PFSK-1 (cell line): ENCODE data around the gene SLC39A11.

ENCODE experiments used
- POLR2AphosphoS5 ChIP-seq: IDR thresholded peaks from 2 replicates; pipeline ENCODE4 v1.6.1; 2012; ENCODE audit warnings: low read depth, mild to moderate bottlenecking, control low read depth, low read length, moderate library complexity
- REST ChIP-seq, 2 experiments: IDR thresholded peaks; 2 replicates each; pipeline versions ENCODE4 v1.6.1 to v1.8.0; 2011 to 2012; ENCODE audit warnings: low read depth in 2 of 2, low read length in 2 of 2, control low read depth in 1 of 2, inconsistent platforms in 1 of 2, mild to moderate bottlenecking in 1 of 2, moderate library complexity in 1 of 2; ENCODE audit not compliant: insufficient read depth in 1 of 2
- SIN3A ChIP-seq: IDR thresholded peaks from 2 replicates; pipeline ENCODE4 v1.6.1; 2012; ENCODE audit warnings: mild to moderate bottlenecking, low read length, moderate library complexity, borderline replicate concordance; ENCODE audit not compliant: insufficient read depth
- TAF1 ChIP-seq: IDR thresholded peaks from 2 replicates; pipeline ENCODE4 v1.6.1; 2012; ENCODE audit warnings: low read length, control low read depth, borderline replicate concordance; ENCODE audit not compliant: insufficient read depth

GRCh38 chr17:72682605-72683004 lies 409.9 kb downstream of the SLC39A11 start:
- TF ChIP-seq POLR2AphosphoS5, result no peak
- TF ChIP-seq REST (IDR thresholded peaks at IDR 0.05; ENCODE audit: insufficient read depth in 1 of 2, low read depth in 2 of 2, low read length in 2 of 2), result no peak
- no peak for TF ChIP-seq TAF1
- no peak for TF ChIP-seq SIN3A
